Kidney (tissue), 14 donors: ENCODE measurements around the gene SUGCT. TPM values are rescaled to one million over a fixed set of nuclear protein-coding genes. Genes with fewer than 3 reads are reported as not detected.
"Not testable (repeated sequence)": the region's sequence is repeated elsewhere in the genome, so short reads cannot be mapped to it uniquely, and the experiment has no call there.

Source experiments
- DNase-seq, 5 donors: peaks; one replicate each; pipeline ENCODE4 v3.0.0-alpha.2; 2013 to 2020
- FAIRE-seq: peaks from 2 replicates; lab custom pipeline; 2012; peaks lifted over from hg19 to GRCh38; lab: Jason Lieb, UNC
- H3K27ac ChIP-seq, 2 donors: one replicate each; pipeline ENCODE4 v1.7.0; 2013; ENCODE audit warnings: low read depth in 2 of 2, low read length in 2 of 2, inconsistent platforms in 1 of 2
- H3K27me3 ChIP-seq: one replicate; pipeline ENCODE4 v1.7.1; 2013; ENCODE audit warnings: low read length, inconsistent platforms; ENCODE audit not compliant: control insufficient read depth, insufficient read depth
- H3K36me3 ChIP-seq, 3 donors: one replicate each; pipeline versions ENCODE4 v1.7.0 to v1.7.1; 2013; ENCODE audit warnings: low read length in 3 of 3, control low read depth in 1 of 3, inconsistent platforms in 1 of 3; ENCODE audit not compliant: insufficient read depth in 3 of 3, control insufficient read depth in 2 of 3
- H3K4me1 ChIP-seq, 3 donors: one replicate each; pipeline versions ENCODE4 v1.7.0 to v1.7.1; 2013; ENCODE audit warnings: low read length in 3 of 3, inconsistent platforms in 1 of 3, low read depth in 1 of 3; ENCODE audit not compliant: control insufficient read depth in 2 of 3, insufficient read depth in 2 of 3
- H3K4me3 ChIP-seq, 3 donors: one replicate each; pipeline versions ENCODE4 v1.7.0 to v1.8.1; 2013; ENCODE audit warnings: low read length in 3 of 3, control low read depth in 1 of 3, inconsistent platforms in 1 of 3
- H3K9ac ChIP-seq, 3 donors: one replicate each; pipeline versions ENCODE4 v1.7.0 to v1.7.1; 2013; ENCODE audit warnings: low read length in 3 of 3, control low read depth in 1 of 3, inconsistent platforms in 1 of 3
- H3K9me3 ChIP-seq, 3 donors: one replicate each; pipeline versions ENCODE4 v1.7.0 to v1.7.1; 2013; ENCODE audit warnings: low read length in 3 of 3, control low read depth in 1 of 3, inconsistent platforms in 1 of 3; ENCODE audit not compliant: control insufficient read depth in 2 of 3, insufficient read depth in 1 of 3
- intact Hi-C: fragments of 100-400 bp; cut with DNase I; formaldehyde crosslinking; loops from one replicate; pipeline ENCODE4 v1.11.1; 2022
- polyA plus RNA-seq: library from polyadenylated mRNA; stranded (reverse); fragments of 350-450 nt; fragmentation: Illumina TruSeq; extraction: RNeasy Lipid Tissue Mini Kit (QIAGEN cat#74804); gene quantifications from one replicate; pipeline ENCODE4 v1.2.3, GENCODE V29; 2014; ENCODE audit warnings: low read depth, low replicate concordance; ENCODE audit not compliant: insufficient read depth
- total RNA-seq: library from RNA; stranded (reverse); fragmentation: NEBNext Ultra II Directional; extraction: Animal tissue kit (Norgen Biotek cat#: 25700); gene quantifications from one replicate; pipeline ENCODE4 v1.2.1, GENCODE V29; 2021
- TF ChIP-seq, protein P1 (sequence below): IDR thresholded peaks from 3 replicates; pipeline ENCODE4 v1.5.1; 2012; ENCODE audit warnings: mild to moderate bottlenecking, moderate library complexity, borderline replicate concordance; ENCODE audit not compliant: insufficient read depth; ENCODE audit errors: extremely low read depth
- donor health status: control.
- donor health status: control.
- donor health status: control.
- donor health status: control.
- donor health status: control.
- donor health status: DM: yes; HTN: yes; CAD: no.
- donor health status: Normal renal cell carcinoma (clear cell type).

SUGCT gene
- total and polyA plus RNA-seq, 2 donors from 2014 or later: 7.6 to 45.1 TPM

DNA sequence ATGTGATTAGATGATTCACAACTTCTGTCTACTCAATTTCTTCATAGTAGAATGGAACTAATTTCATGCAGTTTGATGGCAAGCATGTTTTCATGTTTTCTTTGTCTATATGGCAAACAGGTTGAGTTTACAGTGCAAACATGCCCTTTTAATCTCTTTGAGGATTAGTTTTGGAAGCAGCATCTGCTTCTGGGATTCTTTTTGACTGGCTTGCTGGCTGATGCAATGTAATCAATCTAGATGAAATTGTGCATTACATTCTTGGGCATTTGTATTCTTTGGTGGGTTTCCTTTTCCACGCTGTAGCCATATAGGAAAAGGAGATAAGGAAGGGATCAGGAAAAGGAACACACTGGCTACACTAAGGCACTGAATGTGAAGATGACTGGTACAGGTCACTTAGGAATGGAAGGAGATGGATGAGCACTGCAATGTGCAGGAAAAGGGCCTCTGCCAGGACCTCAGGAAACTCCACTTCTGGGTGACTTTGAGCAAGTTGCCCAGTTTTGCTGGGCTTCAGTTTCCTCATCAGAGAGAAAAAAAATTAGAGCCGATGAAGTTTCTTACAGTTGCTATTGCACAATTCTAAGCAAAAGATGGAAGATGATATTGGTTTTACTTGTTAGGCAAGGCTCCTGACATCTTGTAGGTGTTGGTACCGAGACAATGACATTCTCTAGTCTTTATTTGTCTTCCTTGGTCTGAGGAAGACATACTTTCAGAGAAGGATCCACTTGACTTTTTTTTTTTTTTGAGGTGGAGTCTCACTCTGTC is 269.1 kb downstream of the SUGCT start:
- H3K4me3 ChIP-seq: no peak overlapping the region
- no peaks in the 10 kb centered on the region for H3K36me3 ChIP-seq
- no peaks in the 10 kb centered on the region for H3K9me3 ChIP-seq
- intact Hi-C loops: no loop called here
- no peaks in the 10 kb centered on the region for H3K27me3 ChIP-seq
- TF ChIP-seq, protein P1, sequence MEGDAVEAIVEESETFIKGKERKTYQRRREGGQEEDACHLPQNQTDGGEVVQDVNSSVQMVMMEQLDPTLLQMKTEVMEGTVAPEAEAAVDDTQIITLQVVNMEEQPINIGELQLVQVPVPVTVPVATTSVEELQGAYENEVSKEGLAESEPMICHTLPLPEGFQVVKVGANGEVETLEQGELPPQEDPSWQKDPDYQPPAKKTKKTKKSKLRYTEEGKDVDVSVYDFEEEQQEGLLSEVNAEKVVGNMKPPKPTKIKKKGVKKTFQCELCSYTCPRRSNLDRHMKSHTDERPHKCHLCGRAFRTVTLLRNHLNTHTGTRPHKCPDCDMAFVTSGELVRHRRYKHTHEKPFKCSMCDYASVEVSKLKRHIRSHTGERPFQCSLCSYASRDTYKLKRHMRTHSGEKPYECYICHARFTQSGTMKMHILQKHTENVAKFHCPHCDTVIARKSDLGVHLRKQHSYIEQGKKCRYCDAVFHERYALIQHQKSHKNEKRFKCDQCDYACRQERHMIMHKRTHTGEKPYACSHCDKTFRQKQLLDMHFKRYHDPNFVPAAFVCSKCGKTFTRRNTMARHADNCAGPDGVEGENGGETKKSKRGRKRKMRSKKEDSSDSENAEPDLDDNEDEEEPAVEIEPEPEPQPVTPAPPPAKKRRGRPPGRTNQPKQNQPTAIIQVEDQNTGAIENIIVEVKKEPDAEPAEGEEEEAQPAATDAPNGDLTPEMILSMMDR: no peak
- no peak overlapping the region for H3K27ac ChIP-seq
- DNase-seq: no peak
- H3K4me1 ChIP-seq: peaks cover 0 to 2% (median 0%) of the 10 kb centered on the region in 3 donors
- FAIRE-seq: no peak
- H3K9ac ChIP-seq: no peak overlapping the region

DNA sequence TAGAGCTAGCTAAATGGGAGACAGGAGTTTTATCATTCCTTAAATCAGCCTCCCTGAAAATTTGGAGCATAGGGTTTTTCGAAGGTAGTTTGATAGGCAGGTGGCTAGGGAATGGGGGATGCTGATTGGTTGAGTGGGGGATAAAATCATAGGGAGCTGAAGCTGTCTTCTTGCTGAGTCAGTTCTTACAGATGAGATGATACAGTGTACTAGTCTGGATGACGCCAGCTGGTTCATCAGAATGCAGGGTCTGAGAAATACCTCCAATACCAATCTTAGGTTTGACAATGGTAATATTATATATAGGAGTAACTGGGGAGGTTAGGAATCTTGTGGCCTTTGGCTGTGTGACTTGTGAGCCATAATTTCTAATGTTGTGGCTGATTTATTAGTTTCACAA is 271.2 kb downstream of the SUGCT start:
- no peaks in the 10 kb centered on the region for H3K27me3 ChIP-seq
- DNase-seq: no peak
- peaks cover 0 to 2% (median 0%) of the 10 kb centered on the region in 3 donors for H3K4me1 ChIP-seq
- no peak overlapping the region for H3K9ac ChIP-seq
- no peaks in the 10 kb centered on the region for H3K9me3 ChIP-seq
- H3K36me3 ChIP-seq: no peaks in the 10 kb centered on the region
- H3K4me3 ChIP-seq: no peak overlapping the region
- TF ChIP-seq, protein P1: no peak
- no peak overlapping the region for H3K27ac ChIP-seq
- intact Hi-C loops: no loop called here
- no peak for FAIRE-seq

DNA sequence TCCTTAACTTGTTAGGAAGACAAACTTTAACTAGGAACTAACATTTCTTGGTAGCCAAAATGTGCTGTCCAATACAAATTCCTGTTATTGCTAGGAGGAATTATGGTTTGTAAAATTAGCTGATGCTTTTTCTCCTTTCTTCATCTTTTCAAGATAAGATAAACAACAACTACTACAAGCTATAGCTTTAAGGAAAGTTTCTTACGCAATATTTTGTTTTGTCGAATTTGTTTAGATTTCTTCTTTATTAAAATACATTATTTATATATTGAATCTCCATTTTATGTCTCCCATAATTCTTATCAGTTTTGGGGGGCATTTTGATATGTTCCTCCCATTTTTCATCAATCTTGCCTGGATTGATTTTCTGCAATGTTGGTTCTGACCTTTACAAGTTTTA is 277.5 kb downstream of the SUGCT start:
- intact Hi-C loops: no loop called here
- Histone ChIP-seq H3K36me3 (no peaks in the 10 kb centered on the region), H3K9ac (no peak overlapping the region), H3K27ac (no peak overlapping the region), H3K9me3 (no peaks in the 10 kb centered on the region), H3K27me3 (no peaks in the 10 kb centered on the region), H3K4me1 (no peaks in the 10 kb centered on the region), H3K4me3 (no peak overlapping the region)
- DNase-seq: no peak
- no peak for FAIRE-seq
- TF ChIP-seq, protein P1: no peak

DNA sequence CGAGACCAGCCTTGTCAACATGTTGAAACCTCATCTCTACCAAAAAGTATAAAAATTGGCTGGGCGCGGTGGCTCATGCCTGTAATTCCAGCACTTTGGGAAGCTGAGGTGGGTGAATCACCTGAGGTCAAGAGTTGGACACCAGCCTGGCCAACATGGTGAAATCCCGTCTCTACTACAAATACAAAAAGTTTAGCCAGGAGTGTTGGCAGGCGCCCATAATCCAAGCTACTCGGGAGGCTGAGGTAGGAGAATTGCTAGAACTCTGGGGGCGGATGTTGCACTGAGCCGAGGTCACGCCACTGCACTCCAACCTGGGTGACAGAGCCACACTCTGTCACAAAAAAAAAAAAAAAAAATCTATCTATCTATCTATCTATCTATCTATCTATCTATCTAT is 279.9 kb downstream of the SUGCT start:
- H3K36me3 ChIP-seq, intact Hi-C loops, DNase-seq, H3K27me3 ChIP-seq, H3K4me1 ChIP-seq, H3K9me3 ChIP-seq, H3K27ac ChIP-seq, FAIRE-seq, H3K4me3 ChIP-seq, H3K9ac ChIP-seq: not testable (repeated sequence)
